Parathyroid adenoma (tissue), 2 donors: ENCODE results near the gene SORBS1.

Experiments
- H2AFZ ChIP-seq: fragments of 300-600 bp; sonication (generic); one replicate; pipeline ENCODE4 v1.7.0; 2017; ENCODE audit warnings: antibody characterized with exemption, mild to moderate bottlenecking
- H3K27ac ChIP-seq: fragments of 300-600 bp; sonication (generic); one replicate; pipeline ENCODE4 v1.7.0; 2017
- H3K27me3 ChIP-seq: fragments of 300-600 bp; sonication (generic); one replicate; pipeline ENCODE4 v1.7.0; 2017; ENCODE audit warnings: low read length; ENCODE audit not compliant: control insufficient read depth, insufficient read depth
- H3K36me3 ChIP-seq: fragments of 300-600 bp; sonication (generic); one replicate; pipeline ENCODE4 v1.7.0; 2017; ENCODE audit warnings: low read length; ENCODE audit not compliant: control insufficient read depth, insufficient read depth
- H3K4me1 ChIP-seq: fragments of 300-600 bp; sonication (generic); one replicate; pipeline ENCODE4 v1.7.0; 2017; ENCODE audit warnings: control low read depth
- H3K4me2 ChIP-seq: fragments of 300-600 bp; sonication (generic); one replicate; pipeline ENCODE4 v1.7.0; 2017; ENCODE audit warnings: low read length
- H3K4me3 ChIP-seq: fragments of 300-600 bp; sonication (generic); one replicate; pipeline ENCODE4 v1.7.0; 2017; ENCODE audit warnings: low read depth, low read length
- H3K79me2 ChIP-seq: fragments of 300-600 bp; sonication (generic); one replicate; pipeline ENCODE4 v1.7.0; 2017; ENCODE audit warnings: control low read depth
- H3K9ac ChIP-seq: fragments of 300-600 bp; sonication (generic); one replicate; pipeline ENCODE4 v1.7.0; 2017; ENCODE audit warnings: mild to moderate bottlenecking
- H3K9me3 ChIP-seq: fragments of 300-600 bp; sonication (generic); one replicate; pipeline ENCODE4 v1.7.0; 2017; ENCODE audit warnings: low read length; ENCODE audit not compliant: control insufficient read depth
- CTCF ChIP-seq: fragments of 300-600 bp; sonication (generic); IDR thresholded peaks from one replicate; pipeline ENCODE4 v1.7.0; 2017; ENCODE audit warnings: antibody characterized with exemption, mild to moderate bottlenecking
- donor health status: primary hyperparathyroidism.

The SORBS1 gene

DNA sequence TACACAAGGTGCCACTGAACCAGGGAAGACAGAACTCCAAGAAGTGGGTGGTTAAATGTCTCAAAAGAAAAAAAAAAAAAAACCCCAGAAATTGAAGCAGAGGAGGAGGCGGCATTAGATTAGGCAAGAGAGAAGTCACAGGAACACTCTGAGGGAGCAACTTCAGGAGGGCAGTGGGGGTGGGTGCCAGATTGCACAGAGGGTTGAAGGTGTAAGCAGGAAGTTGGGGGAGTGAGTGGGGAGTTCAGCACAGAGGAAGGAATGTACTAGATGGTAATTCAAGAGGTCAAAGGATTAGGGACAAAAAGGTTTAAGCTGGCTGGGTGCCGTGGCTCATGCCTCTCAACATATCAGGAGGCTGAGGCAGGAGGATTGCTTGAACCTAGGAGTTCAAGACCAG is 160.4 kb downstream of the SORBS1 start:
- H3K27me3 ChIP-seq, result no peaks in the 10 kb centered on the region

GRCh38 chr10:95399183-95399582 is 162.0 kb downstream of the SORBS1 start:
- Histone ChIP-seq H3K4me2 (no peak overlapping the region), H3K4me3 (no peak overlapping the region), H3K79me2 (no peaks in the 10 kb centered on the region), H3K27ac (no peak overlapping the region), H3K27me3 (no peaks in the 10 kb centered on the region), H3K4me1 (no peaks in the 10 kb centered on the region), H2AFZ (no peak overlapping the region), H3K36me3 (no peaks in the 10 kb centered on the region), H3K9ac (no peak overlapping the region), H3K9me3 (no peaks in the 10 kb centered on the region)
- no peak for TF ChIP-seq CTCF

More for the DNA sequence above, 160.4 kb downstream of the SORBS1 start:
- Histone ChIP-seq H3K4me1 (no peaks in the 10 kb centered on the region), H2AFZ (no peak overlapping the region), H3K4me3 (no peak overlapping the region), H3K9ac (no peak overlapping the region), H3K9me3 (no peaks in the 10 kb centered on the region), H3K79me2 (peaks cover 3% of the 10 kb centered on the region), H3K27ac (no peak overlapping the region), H3K4me2 (no peak overlapping the region), H3K36me3 (no peaks in the 10 kb centered on the region)
- no peak for TF ChIP-seq CTCF

- H3K27ac ChIP-seq, result no peak overlapping the region
- no peak overlapping the region for H3K4me3 ChIP-seq
- no peak for TF ChIP-seq CTCF
- no peaks in the 10 kb centered on the region for H3K9me3 ChIP-seq
- no peaks in the 10 kb centered on the region for H3K79me2 ChIP-seq
- H3K27me3 ChIP-seq, result no peaks in the 10 kb centered on the region
- no peaks in the 10 kb centered on the region for H3K36me3 ChIP-seq
- H2AFZ ChIP-seq, result no peak overlapping the region
- no peak overlapping the region for H3K9ac ChIP-seq
- no peaks in the 10 kb centered on the region for H3K4me1 ChIP-seq
- H3K4me2 ChIP-seq, result no peak overlapping the region
Measured at GRCh38 chr10:95397747-95398146, 163.4 kb downstream of the SORBS1 start.

DNA sequence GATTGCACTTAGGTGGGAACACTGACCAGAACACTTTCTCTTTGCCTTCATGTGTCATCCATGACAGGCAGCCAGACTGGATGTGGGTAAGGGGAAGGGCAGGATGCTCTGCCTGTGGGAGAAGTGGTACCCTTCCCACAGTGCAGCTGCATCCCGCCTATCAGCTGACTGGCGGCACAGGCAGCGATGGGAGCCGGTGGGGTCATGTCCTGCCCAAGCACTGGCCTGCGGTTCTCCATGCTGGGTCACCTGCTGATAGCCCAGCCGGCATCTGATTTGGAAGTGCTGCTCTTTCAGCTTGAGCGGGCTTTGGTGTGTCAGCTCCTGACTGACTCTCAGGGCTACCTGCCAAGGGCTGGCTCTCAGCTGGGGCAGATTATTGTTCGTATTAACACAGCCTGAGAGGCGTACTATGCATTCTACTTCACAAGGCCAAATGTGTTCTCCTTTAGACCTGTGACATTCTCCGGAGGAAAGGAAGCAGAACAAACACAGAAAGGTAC is 165.2 kb downstream of the SORBS1 start:
- Histone ChIP-seq H3K79me2 (no peaks in the 10 kb centered on the region), H3K36me3 (no peaks in the 10 kb centered on the region), H3K4me1 (no peaks in the 10 kb centered on the region), H3K4me3 (no peak overlapping the region), H3K27ac (no peak overlapping the region), H2AFZ (no peak overlapping the region), H3K4me2 (no peak overlapping the region), H3K9me3 (no peaks in the 10 kb centered on the region), H3K27me3 (no peaks in the 10 kb centered on the region), H3K9ac (no peak overlapping the region)
- TF ChIP-seq CTCF, result no peak

- Histone ChIP-seq H3K4me2 (no peak overlapping the region), H3K9me3 (no peaks in the 10 kb centered on the region), H3K36me3 (no peaks in the 10 kb centered on the region), H3K79me2 (no peaks in the 10 kb centered on the region), H3K9ac (no peak overlapping the region), H3K4me1 (no peaks in the 10 kb centered on the region), H3K27me3 (no peaks in the 10 kb centered on the region), H3K4me3 (no peak overlapping the region), H2AFZ (no peak overlapping the region), H3K27ac (no peak overlapping the region)
- TF ChIP-seq CTCF, result no peak
Measured at GRCh38 chr10:95394161-95394880, 166.8 kb downstream of the SORBS1 start.
